RWPE1 (cell line): ENCODE data around the gene HUWE1.
"Not testable (repeated sequence)": the region's sequence is repeated elsewhere in the genome, so short reads cannot be mapped to it uniquely, and the experiment has no call there.

Experiments used
- CTCF ChIA-PET: fragments of 350-600 bp; sonication (Branson Sonifier 250); formaldehyde crosslinking; extraction: SDS; loops from one replicate; lab custom pipeline; 2021; lab: Yijun Ruan, JAX
- POLR2A ChIA-PET: fragments of 400-600 bp; formaldehyde crosslinking; extraction: SDS; loops from one replicate; lab custom pipeline; 2020; ENCODE audit warnings: antibody characterized with exemption; ENCODE audit not compliant: low non-redundant PET; lab: Yijun Ruan, JAX
- DNase-seq: peaks from one replicate; pipeline ENCODE4 v3.0.0; 2012; ENCODE audit warnings: low spot score
- H3K27ac ChIP-seq: fragments of 450-650 bp; 2 replicates; pipeline ENCODE4 v1.5.1; 2017
- TF ChIP-seq, protein P1 (sequence below): fragments of 450-650 bp; conservative IDR thresholded peaks from 2 replicates; pipeline ENCODE4 v1.5.1; 2017; ENCODE audit warnings: low read depth, mild to moderate bottlenecking

The HUWE1 gene

GRCh38 chrX:53511322-53511721, 175.2 kb downstream of the HUWE1 start:
- CTCF ChIA-PET: no interaction called here
- H3K27ac ChIP-seq: no peak overlapping the region
- POLR2A ChIA-PET: no interaction called here
- no peak for DNase-seq
- TF ChIP-seq, protein P1, sequence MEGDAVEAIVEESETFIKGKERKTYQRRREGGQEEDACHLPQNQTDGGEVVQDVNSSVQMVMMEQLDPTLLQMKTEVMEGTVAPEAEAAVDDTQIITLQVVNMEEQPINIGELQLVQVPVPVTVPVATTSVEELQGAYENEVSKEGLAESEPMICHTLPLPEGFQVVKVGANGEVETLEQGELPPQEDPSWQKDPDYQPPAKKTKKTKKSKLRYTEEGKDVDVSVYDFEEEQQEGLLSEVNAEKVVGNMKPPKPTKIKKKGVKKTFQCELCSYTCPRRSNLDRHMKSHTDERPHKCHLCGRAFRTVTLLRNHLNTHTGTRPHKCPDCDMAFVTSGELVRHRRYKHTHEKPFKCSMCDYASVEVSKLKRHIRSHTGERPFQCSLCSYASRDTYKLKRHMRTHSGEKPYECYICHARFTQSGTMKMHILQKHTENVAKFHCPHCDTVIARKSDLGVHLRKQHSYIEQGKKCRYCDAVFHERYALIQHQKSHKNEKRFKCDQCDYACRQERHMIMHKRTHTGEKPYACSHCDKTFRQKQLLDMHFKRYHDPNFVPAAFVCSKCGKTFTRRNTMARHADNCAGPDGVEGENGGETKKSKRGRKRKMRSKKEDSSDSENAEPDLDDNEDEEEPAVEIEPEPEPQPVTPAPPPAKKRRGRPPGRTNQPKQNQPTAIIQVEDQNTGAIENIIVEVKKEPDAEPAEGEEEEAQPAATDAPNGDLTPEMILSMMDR: no peak

- DNase-seq, H3K27ac ChIP-seq, CTCF ChIA-PET, POLR2A ChIA-PET: not testable (repeated sequence)
These were observed 182.5 kb downstream of the HUWE1 start for GRCh38 chrX:53504035-53504434.

DNA sequence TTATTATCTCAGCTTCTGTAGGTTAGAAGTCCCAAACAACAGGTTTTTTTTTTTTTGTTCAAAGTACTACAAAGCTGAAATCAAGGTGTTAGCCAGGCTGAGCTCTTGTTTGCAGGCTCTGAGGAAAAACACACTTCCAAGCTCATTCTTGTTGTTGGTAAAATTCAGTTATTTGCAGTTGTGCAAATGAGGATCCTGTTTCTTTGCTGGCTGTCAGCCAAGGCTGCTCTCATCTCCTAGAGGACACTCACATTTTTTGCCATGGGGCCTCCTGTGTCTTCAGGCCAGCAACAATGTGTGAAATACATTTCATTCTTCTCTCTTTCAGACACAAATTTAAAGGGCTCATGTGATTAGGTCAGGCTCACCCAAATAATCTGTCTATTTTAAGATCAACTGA, 192.1 kb downstream of the HUWE1 start:
- POLR2A ChIA-PET: no interaction called here
- TF ChIP-seq, protein P1: no peak
- H3K27ac ChIP-seq: no peak overlapping the region
- CTCF ChIA-PET: interaction anchor here (0.6 kb wide), 1 partner anchor 13 kb away, joined by 3 read pairs; no protein-coding TSS in a partner anchor
- no peak for DNase-seq

GRCh38 chrX:53486285-53486684, 200.2 kb downstream of the HUWE1 start:
- no peak for DNase-seq
- ChIA-PET POLR2A (no interaction called here), CTCF (no interaction called here)
- TF ChIP-seq, protein P1: no peak
- no peak overlapping the region for H3K27ac ChIP-seq

- no peak for DNase-seq
- H3K27ac ChIP-seq: no peak overlapping the region
- ChIA-PET CTCF (no interaction called here), POLR2A (no interaction called here)
- TF ChIP-seq, protein P1: no peak
These were observed 202.6 kb downstream of the HUWE1 start for GRCh38 chrX:53483838-53484405.

DNA sequence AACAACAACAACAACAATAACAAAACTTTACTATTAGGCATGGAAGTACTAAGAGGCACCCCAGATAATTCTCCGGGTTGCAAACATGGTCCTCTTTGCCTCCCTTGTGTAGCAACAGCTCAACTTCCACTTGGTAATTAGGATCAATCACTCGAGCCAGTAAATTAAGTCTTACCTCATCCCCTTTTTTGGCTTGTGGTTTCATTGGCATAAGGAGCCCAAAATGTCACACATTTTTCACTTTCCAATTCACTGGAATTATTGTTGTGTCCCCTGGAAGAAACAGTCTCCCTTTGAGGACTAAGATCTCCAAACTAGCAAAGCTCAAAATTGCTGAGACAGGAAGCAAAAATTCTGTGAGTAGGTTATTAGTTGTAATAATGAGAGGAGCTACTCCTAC, 203.1 kb downstream of the HUWE1 start:
- DNase-seq: no peak
- ChIA-PET POLR2A (no interaction called here), CTCF (no interaction called here)

More for the DNA sequence above, 203.1 kb downstream of the HUWE1 start:
- TF ChIP-seq, protein P1: no peak
- H3K27ac ChIP-seq: no peak overlapping the region
